AG10803 (cell line): ENCODE results near the gene GYS2.
A peak's percentile ranks its signal among the peaks of the same experiment; 100 is the strongest.

Experiments used
- DNase-seq: peaks from one replicate; pipeline ENCODE4 v3.0.0; 2010; ENCODE audit warnings: low read depth
- H3K4me3 ChIP-seq: 2 replicates; pipeline ENCODE4 v1.5.1; 2011; ENCODE audit warnings: mild to moderate bottlenecking, low read length, control low read depth
- TF ChIP-seq, protein P1 (sequence below): conservative IDR thresholded peaks from 2 replicates; pipeline ENCODE4 v1.5.1; 2011; ENCODE audit warnings: mild to moderate bottlenecking, low read length, control low read depth, inconsistent platforms

Gene GYS2

DNA sequence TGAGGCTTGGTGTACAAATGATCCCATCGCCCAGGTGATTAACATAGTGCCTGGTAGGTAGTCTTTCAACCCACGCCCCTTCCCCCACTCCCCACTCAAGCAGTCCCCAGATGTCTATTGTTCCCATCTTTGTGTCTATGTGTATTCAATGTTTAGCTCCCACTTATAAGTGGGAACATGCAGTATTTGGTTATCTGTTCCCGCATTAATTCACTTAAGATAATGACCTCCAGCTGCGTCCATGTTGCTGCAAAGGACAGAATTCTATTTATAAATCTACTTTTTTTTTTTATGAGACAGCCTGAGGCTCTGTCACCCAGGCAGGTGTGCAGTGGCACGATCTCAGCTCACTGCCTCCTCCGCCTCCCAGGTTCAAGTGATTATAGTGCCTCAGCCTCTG lies 62.9 kb downstream of the GYS2 start:
- TF ChIP-seq, protein P1, sequence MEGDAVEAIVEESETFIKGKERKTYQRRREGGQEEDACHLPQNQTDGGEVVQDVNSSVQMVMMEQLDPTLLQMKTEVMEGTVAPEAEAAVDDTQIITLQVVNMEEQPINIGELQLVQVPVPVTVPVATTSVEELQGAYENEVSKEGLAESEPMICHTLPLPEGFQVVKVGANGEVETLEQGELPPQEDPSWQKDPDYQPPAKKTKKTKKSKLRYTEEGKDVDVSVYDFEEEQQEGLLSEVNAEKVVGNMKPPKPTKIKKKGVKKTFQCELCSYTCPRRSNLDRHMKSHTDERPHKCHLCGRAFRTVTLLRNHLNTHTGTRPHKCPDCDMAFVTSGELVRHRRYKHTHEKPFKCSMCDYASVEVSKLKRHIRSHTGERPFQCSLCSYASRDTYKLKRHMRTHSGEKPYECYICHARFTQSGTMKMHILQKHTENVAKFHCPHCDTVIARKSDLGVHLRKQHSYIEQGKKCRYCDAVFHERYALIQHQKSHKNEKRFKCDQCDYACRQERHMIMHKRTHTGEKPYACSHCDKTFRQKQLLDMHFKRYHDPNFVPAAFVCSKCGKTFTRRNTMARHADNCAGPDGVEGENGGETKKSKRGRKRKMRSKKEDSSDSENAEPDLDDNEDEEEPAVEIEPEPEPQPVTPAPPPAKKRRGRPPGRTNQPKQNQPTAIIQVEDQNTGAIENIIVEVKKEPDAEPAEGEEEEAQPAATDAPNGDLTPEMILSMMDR = no peak
- no peak overlapping the region for H3K4me3 ChIP-seq

DNA sequence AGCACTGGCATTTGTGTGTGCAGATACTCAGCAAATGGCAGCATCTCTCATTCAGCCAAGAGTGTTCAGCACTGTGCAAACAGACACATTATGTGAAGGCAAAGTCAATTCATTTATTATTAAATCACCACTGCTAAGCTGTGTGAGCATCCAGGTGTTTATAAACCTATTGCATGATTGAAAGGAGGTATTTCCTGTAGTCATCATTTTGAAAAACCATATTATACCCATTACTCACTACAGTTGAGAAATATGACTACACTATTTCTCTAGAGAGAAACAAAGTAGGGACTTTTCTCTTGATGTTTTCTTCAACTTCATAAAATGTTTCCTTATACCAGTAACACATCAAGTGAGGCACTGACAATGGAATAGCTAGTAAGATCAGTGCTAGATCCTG lies 64.8 kb downstream of the GYS2 start:
- no peak for DNase-seq

More for the DNA sequence above, 62.9 kb downstream of the GYS2 start:
- DNase-seq = no peak

DNA sequence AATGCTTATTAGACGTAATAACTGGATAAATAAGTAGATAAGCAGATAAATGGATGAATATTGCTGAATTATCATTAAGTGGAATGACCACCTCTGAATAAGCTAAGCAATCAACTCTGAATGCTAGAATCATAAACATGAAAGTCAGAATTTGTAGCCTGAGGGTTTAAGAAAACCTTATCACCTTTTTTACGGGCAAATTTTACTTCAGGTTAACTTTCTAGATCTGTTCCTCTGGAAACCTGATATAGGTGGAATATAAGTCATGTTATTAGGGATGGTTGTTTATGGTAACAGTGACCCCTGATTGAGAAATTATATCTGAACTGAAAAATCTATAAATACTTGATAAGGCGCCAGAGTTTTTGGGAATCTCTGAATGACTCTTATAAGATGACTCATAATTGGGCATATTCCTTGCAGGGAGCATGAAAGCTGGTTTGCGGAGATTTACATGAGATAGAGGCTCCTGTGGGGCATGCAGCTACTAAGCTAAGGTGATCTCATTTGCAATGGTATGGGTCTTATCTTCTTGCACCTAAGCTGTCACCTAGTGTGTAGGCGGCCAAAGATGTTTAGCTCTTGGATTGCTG lies 66.5 kb downstream of the GYS2 start:
- TF ChIP-seq, protein P1 = no peak
- DNase-seq = no peak

More for the DNA sequence above, 64.8 kb downstream of the GYS2 start:
- TF ChIP-seq, protein P1 = no peak
- H3K4me3 ChIP-seq = no peak overlapping the region

DNA sequence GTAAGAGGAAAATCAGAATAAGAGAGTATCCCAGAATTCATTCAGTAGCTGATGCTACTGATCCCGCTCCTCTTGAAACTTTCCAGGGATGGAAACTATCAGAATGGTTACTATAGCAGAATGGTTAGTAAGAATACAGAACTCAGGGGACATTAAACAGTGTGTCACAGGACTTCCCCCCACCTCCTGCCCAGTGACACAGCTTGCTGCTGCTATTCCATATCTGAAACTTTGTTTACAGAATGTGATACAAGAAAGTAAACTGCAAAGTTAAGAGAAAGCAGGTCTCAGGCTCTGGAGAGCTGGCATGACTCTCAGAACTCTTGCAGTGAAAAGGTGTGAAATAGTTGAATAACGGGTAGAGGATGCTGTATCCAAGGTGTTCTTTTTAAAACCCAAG lies 75.2 kb downstream of the GYS2 start:
- no peak overlapping the region for H3K4me3 ChIP-seq
- TF ChIP-seq, protein P1 = no peak
- DNase-seq = no peak

More for the DNA sequence above, 66.5 kb downstream of the GYS2 start:
- H3K4me3 ChIP-seq = no peak overlapping the region

DNA sequence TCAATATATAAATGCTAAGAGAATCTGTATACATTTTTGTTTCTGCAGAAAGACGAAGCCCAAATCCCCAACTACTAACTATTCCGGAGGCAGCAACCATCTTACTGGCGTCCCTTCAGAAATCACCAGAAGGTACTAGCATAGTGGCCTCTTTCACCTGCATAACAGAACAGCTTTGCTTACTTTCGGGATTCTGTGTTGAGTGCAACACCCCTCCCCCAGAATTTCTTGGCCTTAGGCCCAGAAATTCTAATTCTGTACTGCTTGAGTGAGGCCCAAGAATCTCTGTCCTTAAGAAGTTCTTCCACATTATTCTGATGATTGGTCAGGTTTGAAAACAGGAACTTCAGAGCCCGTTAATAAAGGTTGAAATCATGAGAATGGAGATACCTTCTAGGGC lies 75.7 kb downstream of the GYS2 start:
- TF ChIP-seq, protein P1 = no peak
- no peak overlapping the region for H3K4me3 ChIP-seq
- DNase-seq = no peak

DNA sequence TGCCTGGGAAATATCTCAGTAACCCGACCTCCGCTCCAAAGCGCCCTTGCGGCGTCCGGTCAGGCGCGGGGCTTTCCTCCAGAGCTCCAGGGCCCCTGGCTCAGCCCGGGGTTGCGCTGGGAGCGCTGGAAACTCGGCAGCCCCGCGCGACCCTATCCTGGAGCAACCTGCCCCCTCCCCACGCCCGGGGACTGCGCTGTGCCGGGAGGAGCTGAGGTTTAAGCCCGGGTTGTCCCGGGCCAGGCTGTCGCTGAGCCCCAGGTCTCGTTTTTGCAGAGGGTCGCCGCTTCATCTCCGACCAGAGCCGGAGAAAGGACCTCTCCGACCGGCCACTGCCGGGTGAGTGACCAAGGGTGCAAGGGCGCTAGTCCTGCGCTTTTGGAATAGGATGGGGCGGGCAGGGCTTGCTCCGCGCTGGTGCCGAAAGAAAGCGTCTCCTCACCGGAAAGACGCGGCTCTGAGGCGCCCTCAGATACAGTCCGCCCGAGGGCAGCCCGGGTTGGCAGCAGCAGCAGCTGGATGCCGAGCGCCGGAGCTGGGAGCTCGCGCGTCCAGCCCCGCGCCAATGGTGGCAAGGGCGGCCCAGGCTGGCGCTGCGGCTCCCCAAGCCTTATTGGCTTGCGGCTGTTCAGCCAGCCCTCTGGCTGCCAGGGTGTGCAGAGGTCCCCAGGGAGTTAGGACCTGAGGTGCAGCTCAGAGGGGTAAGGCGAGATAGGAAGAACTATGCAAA lies 77.0 kb downstream of the GYS2 start:
- peak overlapping the region; percentile 60 for H3K4me3 ChIP-seq
- TF ChIP-seq, protein P1 = no peak
- DNase-seq = peak; percentile 38
